GM19328 (cell line): ENCODE data around the gene EPAS1.

Experiments
- ATAC-seq: cut with Tn5 transposase; IDR thresholded peaks from one replicate; pipeline ENCODE4 v1.9.1; 2021; ENCODE audit warnings: mild to moderate bottlenecking, moderate library complexity; ENCODE audit not compliant: unreplicated experiment

Gene EPAS1

DNA sequence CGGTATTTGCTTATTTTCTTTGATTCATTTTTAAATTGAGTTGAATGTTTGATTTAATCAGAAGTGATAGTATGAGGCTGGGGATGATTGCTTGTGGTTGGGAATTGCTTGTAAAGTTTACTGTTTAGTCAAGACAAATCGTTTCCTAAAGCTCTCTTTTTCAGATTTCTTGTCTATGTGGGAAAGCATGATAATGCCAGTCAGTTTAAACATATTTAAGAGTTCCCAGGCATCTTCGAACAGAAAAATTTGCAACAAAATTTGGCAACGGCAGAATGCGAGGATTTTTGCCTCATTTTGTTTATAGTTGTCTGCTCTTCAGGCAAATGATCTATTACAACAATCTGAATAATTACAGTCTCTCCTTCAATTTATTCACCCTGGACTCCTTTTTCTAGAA, 22.5 kb downstream of the EPAS1 start:
- no peak for ATAC-seq

DNA sequence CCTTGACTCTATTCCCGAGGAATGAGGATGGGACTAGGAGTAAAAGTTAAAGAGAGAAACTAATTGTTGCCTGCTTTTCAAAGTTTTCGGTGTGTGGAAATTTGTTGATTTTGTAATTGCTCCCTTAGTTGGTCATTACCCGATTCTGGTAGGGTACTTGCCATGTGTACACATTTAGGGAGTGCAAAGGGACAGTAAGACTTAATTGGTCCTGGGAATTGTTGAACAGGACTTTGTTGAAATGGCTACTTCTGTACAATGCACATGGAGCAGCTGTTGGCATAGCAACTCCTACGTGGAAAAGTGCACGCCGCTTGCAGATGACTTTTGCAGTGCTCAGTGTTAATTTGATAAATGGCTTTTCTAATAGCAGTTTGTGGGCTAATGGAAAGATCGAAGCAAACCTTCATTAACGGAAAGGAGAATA, 22.9 kb downstream of the EPAS1 start:
- no peak for ATAC-seq

DNA sequence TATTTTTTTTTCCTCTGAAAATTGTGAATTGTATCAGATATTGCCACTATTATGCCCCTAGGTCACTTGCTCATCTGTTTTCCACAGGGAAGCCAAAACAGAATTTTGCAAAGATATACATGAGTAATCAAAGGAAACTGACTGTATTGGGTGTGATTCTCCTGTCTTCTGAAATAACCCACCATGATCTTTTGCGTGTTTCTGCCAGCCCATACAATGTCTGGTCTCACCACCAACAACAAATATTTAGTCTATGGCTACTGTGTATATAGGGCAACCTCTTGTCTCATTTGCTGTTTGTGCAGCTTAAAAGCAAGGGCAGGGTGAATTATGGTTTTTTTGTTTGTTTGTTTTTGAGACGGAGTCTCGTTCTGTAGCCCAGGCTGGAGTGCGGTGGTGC, 26.5 kb downstream of the EPAS1 start:
- ATAC-seq = no peak

DNA sequence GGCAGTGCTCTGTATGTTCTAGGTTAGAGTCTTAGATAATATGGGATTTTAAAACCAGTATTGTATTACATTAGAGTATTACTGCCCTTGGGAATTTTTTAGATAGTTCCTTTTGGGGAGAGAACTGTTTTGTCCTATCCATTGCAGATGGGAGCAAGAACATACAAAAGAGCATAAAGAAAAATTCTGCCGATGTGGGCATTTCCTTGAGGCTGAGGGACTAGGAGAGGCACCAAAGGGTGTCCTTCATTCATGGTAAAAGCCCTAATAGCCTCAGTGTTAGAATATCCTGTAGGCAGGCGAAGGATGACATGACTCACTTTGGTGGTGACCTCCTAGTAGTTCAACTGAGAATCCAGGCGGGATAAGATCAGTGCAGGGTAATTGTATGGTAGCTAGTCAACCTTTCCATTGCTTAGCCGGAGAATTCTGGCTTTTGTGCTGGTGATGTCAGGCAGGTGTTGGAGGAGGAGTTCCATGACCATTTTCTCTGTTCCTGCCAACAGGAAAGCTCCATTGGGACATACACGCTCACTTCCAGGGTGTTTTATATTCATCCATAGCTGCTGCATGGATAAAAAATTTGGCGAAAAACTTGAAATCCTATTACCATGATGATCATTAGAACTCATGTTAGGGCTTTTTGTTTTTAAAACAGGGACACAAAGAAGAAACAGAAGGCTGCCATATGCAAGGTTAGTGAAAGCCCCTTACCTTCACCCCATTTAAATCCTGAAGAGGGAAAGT, 28.1 kb downstream of the EPAS1 start:
- ATAC-seq = no peak

DNA sequence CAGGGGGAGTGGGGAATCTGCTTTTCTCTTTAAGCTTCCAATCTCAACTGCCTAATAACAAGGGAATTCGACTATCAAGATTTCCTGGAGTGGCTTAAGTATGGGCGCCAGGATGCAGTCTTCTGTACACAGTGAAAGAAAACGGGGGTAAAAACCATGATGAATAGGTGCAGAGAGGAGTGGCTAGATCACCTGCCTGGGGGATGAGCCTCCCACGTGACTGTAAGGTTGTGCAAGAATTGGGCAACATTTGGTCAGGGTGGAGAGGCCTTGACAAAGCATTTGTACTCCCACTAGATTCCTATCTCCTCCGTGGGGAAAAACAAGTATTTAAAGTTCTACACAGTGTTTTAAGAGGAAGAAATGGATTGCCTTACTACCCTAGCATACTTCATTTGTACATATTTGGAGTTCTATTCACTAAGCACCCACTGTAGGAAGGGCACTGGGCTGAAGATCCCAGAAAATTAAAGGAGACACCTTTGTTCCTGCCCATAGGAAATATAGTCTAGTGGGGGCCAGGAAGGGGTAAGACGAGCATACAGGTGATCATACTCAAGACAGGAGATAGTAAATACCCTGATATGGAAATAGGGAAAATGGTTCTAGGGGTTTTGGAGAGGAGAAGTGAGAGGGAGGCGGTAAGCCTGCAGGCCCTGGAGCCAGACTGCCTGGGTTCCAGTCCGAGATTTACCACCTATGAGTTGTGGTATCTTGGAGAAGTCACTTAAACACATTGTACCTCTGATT, 29.2 kb downstream of the EPAS1 start:
- no peak for ATAC-seq

DNA sequence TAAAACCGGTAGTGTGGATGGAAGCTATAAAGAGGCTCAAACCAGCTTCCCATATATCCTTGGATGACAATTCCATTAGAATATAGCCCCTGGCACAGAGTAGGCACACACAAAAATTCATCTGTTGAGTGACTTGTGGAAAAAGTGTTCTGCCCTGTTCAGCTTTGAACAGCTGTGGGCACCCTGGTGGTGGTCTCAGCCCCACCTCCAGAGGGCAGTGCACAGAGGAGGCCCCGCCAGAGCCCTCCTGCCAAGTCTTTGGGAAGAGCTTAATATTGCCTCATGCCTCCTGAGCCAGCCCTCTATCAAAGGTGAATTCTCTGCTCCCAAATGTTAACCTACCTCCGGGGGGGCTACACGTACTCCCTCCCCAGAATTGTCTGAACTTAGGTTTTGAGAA, 30.4 kb downstream of the EPAS1 start:
- ATAC-seq = no peak

DNA sequence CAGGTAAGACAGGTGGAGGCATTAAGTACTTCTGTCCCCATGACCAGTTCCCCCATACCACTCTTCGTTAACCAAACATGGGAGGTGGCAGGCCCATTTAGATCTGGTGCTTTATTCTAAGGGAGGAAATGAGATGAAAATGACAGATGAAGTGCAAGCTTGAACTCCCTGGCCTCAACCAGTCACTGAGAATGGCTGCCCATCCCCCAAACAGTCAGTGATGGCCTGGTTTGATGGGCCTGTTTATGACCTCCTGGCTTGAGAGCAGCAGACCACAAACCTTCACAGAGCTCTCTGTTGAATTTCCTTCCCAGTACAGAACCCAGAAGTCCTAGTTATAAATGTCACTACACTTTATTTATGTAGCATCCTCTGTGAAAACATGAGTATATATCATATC, 31.1 kb downstream of the EPAS1 start:
- no peak for ATAC-seq

DNA sequence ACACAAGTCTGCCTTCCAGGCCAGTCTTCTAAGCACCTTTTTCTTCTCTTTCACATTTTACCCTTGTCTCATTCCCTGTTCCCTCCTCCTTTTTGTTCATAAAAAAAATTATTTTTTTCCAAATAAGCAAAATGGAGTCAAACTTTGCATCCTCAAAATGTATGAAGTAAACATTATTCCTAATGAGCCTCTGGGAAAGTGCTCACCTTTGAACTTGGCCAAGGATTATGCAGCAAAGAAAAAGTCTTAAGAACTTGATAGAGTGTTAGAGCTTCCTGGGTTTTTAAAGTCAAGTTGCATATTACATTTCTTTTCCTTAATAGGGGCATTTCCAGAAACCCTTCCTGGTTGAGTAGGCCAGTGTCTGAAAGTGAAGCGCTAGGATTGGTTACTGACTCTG, 31.6 kb downstream of the EPAS1 start:
- ATAC-seq = no peak

DNA sequence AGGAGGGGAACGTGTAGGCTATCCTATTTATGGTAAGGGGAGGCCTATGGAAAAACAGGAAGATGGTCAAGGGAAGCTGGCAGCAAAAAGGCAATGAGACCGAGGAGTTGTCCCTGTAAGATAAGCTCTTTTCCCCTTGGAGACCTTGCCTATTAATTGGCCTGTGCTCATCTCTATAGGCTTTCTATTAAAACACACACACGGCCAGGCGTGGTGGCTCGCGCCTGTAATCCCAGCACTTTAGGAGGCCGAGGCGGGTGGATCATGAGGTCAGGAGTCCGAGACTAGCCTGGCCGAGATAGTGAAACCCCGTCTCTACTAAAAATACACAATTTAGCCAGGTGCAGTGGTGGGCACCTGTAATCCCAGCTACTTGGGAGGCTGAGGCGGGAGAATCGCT, 32.1 kb downstream of the EPAS1 start:
- ATAC-seq = no peak

DNA sequence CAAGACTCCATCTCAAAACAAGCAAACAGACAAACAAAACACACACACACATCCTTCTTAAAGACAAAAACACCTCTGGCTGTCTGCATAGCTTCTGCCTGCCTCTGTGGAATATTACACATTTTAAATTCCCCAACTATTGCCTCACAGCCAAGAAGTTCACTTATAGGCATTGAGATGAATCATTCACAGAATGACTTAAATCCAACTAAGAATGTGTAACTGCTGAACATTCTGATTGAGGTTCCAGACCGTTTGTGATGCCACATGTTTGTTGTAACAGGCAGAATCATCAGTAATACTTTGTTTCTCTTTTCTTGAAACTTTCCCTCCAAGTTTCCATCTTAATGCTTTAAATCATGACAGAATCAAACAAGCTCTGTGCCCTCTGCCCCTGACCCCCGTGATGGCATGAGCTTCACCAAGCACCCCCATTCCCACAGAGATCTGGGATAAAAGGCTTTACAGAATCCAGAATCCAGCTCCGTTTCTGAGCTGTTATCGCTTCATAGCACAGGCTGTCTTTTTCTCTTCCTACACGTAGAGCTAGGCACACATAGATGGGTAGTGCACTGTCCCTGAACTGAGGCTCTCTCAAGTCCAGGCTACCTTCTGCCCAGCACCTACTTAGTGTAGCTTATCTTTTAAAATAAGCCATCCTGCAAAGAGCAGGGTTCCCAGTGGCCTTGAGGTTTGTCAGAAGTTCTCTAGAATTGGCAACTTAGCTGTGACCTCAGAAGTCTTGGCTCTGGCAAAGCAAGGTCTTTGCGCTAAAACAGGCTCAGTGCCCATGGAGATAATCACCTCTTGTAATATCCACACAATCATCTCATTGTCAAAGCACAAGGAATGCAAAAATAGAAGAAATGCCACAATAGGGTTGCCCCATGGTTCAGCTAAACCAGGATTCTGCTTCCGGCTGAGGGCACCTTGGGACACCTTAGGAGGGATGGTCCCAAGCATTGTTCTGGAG, 32.9 kb downstream of the EPAS1 start:
- no peak for ATAC-seq

DNA sequence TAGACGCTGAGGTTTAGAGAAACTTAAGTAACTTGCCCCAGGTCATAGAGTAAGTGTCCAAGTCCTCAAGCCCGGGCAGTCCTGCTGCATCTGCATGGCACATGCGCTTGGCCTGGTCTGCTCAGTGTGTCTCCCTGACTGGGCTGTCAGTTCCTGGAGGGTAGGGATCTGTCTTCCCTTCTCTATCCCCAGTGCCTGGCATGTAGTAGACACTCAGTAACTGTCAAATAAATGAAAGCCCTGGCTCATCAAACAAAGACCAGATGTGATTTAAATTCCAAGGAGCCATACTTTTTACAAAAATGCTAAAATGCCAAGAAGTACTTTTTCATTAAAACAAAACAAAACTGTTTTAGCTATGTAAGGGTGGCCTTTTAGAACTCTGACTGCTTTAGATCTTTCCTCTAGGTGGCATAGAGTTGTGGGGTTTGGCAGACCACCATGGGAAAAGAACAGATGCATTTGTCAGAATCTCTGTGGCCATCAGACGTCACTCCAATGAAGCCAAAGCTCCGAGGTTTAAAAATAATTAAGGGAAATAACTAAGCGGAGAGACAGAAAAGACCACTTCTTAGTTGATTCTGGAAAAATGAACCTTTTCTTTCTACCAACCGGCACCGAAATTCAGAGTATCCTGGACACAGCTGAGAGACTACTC, 34.0 kb downstream of the EPAS1 start:
- ATAC-seq = no peak

DNA sequence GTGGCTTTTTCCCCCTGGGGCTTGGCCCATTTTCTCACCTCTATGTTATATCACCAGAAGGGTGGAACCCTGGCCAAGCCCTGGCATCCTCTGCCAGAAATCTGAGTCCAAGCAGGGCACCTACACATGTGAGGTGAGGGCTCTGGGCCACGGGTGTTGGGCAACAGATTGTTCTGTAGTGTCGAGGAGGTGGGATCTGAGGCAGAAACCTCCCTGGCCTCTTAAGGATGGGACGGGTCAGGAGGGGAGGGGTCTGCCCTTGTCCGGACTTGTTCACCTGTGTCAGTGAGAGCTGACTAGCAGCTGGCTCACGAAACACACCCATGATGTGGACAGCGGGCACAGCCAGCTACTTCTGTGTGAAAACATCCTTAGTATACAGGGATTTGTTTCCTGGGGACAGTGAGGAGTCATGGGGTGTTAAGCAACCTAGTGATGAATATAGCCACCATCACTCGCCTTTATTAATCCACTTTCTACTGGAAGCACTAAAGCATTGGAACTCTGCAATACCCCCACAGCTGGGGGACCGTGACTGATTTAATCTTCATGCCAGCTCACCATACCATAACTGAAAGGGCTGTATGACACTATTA, 35.6 kb downstream of the EPAS1 start:
- ATAC-seq = no peak

DNA sequence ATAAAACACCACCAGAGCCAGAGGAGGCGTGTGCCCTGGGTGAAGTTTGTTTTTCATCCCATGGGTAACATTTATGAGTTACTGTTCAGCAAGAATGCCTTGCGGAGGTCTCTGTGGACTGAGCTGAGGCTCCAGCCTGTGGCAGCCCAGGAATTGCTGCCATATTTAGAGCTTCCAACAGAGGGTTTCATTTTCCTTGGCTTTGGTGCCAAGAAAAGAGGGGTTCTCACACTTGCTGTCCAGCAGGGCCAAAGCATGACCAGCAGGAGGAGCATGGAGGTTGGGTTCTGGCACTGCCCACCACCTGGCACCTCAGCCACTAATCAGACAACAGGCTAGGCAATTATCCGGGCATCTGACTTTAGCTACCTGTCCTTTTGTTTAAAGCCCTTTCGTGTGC, 36.7 kb downstream of the EPAS1 start:
- no peak for ATAC-seq

DNA sequence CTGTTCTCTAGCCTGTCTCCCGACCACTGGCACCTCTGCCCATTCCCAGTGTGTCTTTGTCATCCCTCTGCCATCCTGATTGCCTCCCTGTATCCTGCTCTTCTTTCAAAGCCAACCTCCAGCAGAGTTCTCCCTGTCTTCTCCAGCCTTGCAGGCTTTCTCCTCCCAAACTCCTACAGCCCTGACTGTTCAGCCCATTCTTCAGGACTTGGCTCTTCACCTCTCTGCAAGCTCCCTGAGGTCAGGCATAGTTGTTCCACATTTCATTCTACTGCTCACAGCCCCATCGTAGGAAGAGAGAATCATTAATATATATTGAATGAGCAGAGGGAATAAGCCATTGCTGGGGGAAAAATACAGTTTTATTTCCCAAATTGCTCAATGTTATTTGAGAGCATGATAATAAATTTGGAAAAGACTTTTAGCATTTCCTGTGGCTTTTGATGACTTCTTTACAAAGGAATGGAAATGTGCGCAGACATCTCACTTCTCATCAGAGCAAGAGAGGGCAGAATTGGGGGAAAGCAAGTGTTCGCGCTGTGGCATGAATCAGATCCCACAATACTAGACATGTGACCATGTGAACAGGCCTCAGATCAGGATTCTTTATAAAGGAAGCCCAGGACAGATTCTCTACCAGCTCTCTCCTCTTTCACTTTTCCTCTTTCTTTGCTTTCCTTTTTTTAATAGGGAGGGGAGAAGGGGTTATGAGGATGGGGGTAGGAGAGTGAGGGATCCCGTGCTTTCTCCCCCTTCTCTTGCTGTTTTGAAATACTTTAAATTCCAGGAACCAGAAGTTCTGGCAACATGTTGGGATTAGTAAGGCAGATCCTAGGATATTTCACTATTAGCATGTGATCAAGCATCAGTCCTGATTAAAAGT, 37.4 kb downstream of the EPAS1 start:
- ATAC-seq = no peak

DNA sequence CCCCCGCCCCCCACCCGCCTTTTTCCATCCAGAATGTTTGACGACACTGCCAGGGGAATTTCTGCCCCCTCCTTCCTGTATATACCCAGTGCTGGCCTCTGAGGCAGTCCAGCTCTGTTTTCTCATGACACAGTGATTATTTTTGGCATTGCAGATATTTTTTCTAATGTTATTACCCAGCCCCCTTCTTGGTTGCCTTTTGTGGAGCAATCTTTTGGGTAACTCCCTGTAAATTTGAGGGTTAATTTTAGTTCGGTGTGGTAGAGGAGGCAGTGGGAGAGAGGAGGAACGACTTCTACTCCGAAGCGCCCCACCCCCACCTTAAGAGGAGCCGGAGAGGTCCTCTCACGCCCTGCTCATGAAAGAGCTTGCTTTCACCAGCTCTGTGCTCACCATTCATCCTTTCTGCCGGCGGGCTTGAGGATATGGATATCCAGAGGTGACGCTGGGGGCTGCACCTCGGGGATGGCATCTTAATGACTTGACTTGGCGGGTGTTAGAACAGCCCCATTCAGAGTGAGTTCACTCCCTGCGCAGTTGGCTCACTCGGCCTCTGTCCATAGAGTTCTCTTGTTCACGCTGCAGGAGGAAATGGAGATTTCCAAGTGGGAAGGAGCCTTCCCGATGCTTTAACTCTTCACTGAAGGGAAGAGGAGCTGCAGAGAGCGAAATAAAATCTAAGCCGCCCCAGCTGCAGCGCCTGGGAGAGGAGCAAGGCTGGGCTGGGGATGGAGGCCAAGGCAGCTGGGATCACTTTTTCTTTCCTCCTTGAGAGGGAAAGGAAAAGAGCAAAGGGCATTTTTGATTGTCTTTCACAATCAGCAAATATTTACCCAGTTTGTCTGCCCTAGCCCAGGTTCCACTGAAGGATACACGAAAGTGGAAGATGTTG, 38.4 kb downstream of the EPAS1 start:
- ATAC-seq = no peak

DNA sequence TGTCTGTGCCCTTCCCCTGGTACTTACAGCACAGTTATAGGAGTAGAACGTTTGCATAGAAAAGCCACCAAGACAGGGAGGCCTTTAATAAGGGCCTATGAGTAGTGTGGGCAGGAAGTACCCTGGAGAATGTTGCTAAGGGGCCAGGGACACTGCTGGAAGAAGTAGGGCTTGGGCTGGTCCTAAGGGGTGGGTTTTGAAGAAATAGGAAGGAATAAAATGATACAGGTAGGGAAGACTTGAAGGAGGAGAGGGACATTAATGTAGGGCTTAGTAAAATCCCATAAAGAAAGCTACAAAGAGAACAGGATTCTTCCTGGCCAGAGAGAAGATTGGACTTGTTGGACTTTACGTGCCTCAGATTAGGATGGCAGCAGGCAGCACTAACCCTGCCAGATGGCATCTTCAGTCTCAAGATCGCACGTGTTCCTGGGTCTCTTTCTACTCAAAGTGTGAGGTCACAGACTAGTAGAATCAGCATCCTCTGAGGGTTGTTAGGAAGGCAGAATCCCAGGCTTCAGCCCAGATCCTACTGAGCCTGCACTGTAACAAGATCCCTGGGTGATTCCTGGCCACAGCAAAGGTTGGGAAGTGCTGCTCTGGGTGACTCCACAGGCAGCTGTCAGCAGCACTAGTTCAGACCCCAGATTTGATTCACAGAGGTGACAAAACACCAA, 39.2 kb downstream of the EPAS1 start:
- no peak for ATAC-seq

DNA sequence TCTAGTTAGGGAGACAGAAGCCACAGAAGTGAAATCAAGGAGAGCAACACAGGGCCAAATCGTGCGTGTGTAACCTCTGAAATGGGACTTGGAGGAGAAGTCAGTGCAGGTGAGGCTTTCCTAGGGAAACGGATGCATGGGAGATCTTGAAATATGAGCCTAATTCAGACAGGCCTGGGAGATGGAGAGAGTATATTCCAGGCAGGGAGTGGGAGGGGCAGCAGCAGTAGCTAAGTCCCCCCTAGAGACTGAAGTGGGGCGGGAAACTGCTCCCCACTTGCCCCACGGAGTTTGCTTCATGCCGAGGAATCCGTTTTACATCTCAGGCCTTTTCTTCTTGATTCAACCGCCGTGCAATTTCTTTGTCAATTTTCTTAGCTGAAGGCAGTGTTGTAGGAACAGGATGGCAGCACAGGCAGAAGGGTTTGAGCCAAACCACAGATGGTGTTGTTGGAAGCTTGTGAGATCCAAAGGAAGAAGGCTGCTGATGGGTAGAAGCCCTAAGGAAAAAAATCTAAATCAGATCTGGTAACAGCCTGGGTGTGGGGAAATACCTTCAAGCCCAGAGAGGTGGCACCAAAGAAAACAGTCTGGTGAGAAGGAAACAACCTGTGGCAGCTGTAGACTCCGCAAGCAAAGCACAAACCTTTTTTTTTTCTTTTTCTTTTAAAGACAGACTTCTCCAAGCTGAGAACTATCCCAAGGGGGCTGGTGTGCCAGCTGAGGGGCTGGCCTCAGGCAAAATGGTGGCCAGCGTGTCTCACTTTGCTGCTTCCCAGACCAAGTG, 40.2 kb downstream of the EPAS1 start:
- ATAC-seq = no peak
